NCI-H460 (cell line): Measurements from ENCODE around the gene MTERF4. TPM values are rescaled to one million over a fixed set of nuclear protein-coding genes. Genes with fewer than 3 reads are reported as not detected.

Source experiments
- DNase-seq: peaks from one replicate; pipeline ENCODE4 v3.0.0-alpha.2; 2016; ENCODE audit warnings: low read depth; ENCODE audit errors: extremely low read depth
- total RNA-seq: library from RNA; depleted of rRNA; stranded (reverse); fragments of >200 nt; shearing (Covaris generic); gene quantifications from 2 replicates; pipeline ENCODE4 v1.2.3, GENCODE V29; 2014

The MTERF4 gene
- total RNA-seq, 1 experiment from 2014 or later, result 36.9 TPM

DNA sequence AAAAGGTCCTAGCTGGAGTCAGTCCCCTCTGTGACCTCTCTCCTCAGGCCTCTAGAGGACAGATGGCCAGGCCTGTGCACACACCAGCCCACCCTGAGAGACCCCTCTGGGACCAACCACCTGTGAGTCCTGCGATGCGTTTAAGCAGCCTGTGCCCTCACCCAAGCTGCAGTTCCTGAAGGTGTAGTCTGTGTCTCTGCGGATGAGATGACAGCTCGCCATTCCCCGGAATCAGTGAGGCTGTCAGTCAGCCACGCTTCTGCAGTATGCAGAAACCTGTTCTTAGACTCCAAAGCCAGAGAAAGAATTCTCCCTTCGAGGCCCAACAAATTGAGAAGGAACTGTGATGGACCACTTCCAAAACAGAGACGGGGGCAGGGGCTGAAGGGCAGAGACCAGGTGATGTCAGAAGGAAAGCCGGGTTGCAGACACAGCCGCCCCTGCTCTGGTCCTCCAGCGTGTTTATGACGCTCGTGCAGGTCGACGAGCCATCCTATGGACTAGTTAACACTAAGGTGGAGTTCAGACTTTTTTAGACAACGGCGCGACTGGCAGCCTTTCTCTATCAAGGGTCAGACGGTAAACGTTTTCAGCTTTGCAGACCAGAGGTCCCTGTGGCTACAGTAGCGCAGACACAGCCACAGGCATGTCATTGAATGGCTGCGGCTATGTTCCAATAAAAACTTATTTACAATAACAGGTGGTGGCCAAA, 10.2 kb downstream of the MTERF4 start:
- DNase-seq, result no peak

DNA sequence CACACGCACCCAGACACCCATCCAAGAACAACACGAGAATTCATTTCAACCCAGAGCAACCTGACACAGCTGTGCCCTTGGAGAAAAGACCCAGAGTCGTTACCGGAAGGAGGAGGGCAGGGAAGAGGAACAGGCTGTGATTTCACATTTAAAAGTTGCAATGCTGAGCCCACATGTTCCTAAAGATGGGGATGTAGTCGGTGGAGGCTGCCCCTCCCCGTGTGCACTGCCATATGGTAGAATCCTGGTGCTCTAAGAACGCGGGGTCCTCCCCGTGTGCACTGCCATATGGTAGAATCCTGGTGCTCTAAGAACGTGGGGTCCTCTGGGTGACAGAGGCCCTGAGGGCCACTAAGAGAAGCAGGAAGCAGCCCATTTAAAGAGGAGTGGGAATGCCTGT, 10.9 kb downstream of the MTERF4 start:
- DNase-seq, result no peak

DNA sequence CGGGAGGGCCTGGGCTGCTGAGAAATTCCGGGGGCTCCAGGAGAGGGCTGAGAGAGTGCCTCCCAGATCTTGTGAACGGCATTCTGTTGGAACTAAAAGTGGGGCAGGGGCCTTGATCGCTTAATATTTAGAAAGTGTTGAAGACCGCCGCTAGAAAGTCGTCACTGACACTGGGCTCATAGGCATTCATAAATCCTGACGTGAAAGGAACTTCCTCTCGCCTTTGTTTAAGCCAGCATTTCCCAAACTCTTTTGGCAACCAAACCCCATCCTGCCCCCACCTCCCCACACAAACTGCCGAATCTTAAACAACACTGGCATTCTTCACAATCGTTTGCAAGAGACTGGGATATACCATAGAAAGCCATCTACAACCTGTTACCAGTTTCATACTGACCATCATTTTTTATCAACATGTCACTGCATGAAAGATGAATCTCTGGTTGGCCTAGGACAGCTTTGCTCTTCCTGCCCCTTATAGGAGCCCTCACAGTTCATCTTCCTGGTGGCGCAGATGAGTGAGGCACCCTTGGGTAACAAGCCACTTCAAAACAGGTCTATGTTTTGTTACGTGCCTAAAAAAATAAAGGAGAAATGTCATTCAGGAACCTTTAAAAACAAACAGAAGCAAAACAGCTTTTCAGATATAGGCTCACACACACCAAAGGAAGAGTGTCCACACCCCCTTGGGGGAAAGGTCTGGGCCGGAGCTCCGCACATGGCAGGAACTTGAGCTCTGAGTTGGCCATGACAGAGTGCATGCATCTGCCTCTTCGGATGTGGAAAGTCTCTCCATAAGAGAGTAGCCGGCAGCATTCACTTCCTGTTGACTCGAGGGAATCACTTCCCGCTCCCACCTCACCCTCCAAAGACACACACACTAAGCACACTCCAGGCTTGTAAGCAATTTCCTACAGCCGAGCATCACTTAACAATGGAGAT, 13.0 kb downstream of the MTERF4 start:
- DNase-seq, result no peak

DNA sequence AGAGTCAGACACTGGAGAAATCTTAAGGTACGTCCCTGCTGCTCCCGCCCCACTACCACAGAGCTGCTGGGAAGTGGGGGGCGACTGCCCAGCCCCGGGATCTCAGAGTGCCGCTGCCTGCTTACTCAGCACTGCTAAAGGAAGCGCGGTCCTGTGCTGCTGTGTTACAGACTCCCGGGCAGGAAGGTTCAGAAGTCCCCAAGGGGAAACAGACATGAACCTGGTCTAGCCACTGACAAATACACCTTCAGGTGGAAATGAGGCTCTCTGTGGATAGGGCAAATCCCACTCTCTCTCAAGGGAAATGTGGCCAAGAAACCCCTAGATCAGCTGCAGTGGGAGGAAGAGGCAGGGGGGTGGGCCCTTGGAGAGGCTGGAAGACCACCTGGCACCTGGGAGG, 13.7 kb downstream of the MTERF4 start:
- no peak for DNase-seq

DNA sequence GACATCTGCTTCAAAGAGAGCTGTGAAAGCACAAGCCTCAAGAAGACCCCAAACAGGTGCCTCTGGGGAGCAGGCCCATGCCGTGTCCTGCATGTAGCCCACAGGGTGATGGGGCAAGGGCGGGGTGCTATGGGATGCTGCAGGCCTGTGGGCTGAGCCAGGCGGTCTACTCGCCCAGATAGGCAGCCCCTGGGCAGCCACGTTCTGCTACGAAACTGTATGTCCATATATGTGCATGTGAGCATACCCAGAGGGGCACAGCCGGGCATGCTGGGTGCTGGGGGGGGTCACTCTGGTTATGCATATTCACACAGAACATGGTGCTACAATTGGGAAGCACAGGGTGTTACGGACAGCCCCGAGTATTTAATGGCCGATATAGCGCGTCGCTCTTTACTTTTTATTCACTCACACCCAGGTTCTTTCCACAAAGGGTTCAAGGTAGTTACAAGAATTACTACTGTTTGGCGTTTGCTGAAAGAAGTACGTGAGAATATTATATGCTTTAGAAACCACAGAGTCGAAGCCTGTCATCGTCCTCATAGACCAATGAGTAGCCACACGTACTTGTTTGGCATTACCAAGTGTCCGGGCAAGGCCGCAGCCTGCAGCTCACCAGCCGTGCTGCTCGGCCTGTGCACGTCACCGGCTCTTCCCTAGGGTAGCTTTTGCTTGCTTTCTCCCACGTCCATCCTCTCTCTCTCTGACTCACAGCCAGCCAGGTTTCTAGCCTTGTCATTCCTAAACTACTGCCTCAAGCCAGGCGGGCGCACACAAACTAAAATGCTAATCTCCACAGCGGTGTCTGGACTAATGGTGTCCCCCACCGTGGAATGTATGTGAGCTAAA, 14.4 kb downstream of the MTERF4 start:
- DNase-seq, result no peak

DNA sequence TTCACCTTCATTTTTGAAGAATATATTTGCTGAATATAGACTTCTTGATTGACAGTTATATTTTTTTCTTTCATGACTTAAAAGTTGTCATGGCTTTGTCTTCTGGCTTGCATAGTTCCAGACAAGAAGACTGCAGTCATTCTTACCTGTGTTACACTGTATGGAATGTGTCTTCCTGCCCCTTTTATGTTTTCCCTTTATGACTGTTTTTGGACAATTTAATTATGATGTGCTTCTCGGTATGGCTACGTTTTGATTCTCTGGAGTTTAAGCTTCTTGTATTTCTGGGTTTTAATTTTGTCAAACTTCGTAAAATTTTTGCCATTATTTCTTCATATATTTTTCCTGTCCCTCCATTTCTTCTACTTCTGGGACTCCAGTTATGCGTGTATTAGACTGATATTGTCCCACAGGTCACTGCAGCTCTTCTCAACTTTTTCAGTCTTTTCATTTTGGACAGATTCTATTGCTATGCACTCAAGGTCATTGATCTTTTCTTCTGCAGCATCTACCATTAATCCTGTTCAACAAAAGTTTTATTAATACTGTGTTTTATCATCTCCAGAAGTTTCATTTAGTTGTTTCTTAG, 17.1 kb downstream of the MTERF4 start:
- no peak for DNase-seq

DNA sequence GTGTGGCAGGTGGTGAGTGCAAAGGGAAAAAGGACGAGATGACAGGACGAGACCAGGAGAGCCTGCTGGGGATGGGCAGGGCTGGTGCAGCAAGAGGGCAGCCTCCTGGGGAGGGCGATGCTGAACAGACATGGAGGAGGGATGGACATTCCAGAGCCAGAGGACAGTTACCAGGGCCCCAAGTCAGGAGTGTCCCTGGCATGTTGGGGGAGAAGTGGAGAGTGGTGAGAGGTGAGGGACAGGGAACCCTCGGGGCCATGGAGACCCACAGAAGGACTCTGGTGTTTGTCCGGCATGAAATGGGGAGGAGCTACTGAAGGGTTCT, 19.0 kb downstream of the MTERF4 start:
- no peak for DNase-seq

DNA sequence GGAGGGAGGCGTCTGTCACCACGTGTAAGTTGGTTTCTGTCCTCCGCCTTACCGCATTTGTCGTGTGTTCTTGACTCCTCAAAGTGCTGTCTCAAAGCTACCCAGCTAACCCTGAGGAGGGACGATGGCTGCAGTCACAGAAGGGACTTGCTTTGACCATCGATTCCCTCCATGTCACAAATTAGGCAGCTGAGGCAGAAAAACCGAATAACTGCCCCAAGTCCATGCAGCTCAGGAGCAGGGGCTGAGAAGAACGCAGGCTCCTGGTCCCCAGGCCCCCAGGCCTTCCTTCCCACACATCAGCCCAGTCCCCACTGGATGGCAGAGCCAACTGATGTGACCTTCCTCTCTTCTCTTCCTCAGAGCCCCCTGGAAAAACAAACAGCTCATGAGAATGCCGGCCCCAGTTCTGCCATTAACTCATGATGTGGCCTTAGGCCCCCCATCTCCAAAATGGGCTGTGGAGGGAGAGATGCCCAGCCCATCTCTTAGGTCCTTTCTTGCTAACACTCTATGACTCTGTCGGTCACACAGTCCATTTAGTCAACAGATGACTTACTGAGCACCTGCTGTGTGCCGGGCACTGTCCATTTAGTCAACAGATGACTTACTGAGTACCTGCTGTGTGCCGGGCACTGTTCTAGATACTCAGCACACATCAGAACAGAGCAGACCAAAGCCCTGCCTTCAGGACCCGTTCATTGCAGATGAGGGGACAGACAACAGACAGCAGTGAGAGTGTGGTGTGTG, 19.6 kb downstream of the MTERF4 start:
- DNase-seq, result no peak

DNA sequence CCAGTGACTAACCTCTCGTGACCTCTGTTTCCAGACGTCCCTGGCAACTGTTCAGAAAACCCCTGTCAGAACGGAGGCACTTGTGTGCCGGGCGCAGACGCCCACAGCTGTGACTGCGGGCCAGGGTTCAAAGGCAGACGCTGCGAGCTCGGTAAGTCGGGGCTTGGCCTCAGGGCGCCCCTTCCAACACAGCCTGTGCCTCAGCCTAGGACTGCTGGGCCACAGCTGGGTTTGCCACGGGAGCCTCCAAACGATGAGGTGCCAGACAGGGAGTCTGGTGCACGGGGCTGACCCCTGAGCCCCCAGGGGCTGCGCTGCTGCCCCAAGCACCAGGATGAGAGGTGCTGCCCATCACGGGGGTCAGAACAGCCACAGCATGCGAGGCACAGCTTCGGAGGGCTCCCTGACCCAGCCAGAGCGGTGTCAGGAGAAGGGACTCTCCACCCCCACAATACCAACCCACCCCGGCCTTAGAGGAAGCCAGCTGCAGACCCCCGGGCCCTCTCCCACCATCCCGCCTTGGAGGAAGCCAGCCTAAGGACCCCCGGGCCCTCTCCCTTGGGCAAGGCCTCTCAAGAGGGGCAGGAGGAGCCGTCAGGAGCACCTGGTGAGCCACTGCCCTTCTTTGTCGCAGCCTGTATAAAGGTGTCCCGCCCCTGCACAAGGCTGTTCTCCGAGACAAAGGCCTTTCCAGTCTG, 20.3 kb downstream of the MTERF4 start:
- DNase-seq, result no peak

DNA sequence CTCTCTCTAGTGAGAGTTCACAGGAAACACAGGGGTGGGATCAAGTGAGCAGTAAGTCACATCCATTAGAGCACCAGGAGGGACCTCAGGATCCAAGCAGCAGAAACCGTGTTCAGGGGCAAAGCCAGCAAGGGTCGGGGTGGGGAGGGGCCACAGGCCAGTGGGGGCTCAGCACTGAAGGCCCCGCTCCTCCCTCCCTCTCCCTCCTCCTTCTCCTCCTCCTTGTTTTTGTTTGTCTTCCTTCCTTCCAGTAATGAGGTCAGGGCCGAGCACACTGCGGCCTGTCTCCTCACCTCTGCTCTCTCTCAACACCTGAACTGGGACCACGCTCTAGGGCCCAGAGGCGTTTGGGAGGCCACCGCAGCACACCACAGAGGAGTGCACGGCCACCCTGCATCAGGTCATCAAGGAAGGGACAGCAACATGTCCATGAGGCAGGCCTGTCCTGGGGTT, 20.9 kb downstream of the MTERF4 start:
- no peak for DNase-seq

DNA sequence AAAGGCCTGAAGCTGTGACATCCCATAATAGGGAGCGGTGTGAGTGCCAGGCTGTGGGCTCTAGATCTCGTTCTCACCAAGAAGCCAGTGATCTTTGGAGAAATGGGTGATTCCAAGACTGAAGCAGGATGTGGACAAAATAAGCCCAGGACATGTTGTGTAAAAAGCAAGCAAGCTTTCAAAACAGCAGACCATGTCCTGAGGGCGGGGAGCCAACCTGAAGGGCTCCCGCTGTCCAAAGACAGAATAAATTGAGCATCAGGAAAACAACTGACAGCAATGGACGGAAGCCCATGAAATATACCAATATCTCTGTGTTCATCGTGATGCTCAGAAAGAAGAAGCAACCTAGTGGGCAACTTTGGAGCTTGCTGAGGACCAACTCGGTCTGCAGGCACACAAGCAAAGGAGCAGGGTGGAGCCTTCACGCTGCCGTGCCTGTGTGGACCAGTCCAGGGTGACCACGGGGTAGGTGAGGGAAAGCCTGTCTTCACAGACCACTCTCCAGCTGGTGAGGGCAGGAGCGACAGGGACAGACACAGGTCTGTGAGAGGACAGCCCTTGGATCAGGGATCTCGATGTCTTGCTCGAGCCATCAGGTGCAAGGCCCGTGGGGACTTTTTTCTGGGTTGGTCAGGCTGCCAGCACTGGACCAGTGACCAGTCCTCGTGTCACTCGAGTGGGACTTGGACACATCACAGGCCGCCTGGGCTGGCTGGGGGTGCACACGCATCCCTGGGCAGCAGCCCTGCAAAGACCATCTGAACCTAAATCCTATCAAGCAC, 21.5 kb downstream of the MTERF4 start:
- no peak for DNase-seq

DNA sequence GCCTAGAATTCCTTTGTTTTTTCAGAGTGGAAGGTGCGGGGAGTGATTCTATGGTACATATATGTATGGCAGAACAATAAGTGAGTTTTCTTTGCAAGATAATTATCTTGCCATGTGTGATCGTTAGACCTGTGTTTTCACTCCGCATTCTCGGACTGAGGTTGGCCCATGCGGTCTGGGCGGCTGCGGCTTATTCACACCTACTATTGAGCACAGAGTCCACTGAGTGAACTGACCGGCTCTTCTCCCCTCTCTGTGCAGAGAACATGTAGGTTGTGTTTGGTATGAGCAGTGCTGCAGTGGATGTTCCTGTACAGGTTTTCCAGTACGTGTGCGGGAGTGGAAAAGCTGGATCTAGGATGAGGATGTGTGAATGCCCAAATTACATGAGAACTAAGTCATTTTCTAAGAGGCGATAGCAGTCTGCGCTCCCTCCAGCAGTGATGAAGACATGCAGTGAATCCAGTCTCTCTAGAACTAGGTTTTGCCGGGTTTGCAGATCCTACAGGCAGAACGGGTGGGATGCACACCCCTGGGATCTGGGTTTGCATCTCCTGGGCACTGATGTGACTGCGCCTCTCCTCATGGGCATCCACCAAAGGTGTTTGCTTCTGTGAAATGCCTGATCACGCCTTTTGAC, 27.1 kb downstream of the MTERF4 start:
- DNase-seq, result no peak

DNA sequence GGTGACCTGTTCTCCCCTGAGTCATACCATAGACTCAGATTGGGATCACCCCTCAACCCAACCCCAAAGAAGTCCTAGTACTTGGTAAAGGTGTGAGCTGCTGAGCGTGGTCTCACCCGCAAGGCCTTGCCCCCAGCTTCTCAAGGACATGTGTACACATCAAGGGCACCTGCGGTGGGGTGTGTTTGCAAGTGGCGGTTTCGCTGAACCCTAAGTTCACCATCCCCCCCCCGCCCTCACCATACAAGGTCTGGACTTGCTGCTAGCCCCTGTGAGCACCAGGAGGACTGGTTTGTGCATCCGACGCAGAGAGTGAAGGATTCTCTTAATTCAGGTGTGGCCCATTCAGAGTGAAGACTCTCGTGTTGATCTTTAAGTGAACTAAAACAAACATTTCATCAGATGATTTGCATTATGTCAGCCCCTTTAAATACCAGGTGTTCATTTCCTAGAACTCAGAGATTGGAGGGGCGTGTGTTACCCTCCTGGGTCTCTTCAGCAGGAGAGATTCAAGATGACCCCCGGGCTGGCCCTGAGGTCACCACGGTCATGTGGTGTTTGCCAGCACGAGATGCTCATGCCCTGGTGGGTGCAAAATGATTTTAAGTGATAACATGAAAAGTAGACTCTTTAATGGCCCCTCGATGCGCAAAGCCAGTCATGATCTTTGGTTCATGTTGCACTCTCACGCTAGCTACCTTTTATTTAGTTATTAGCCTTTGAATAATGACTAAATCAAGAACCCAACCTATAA, 27.8 kb downstream of the MTERF4 start:
- DNase-seq, result no peak

DNA sequence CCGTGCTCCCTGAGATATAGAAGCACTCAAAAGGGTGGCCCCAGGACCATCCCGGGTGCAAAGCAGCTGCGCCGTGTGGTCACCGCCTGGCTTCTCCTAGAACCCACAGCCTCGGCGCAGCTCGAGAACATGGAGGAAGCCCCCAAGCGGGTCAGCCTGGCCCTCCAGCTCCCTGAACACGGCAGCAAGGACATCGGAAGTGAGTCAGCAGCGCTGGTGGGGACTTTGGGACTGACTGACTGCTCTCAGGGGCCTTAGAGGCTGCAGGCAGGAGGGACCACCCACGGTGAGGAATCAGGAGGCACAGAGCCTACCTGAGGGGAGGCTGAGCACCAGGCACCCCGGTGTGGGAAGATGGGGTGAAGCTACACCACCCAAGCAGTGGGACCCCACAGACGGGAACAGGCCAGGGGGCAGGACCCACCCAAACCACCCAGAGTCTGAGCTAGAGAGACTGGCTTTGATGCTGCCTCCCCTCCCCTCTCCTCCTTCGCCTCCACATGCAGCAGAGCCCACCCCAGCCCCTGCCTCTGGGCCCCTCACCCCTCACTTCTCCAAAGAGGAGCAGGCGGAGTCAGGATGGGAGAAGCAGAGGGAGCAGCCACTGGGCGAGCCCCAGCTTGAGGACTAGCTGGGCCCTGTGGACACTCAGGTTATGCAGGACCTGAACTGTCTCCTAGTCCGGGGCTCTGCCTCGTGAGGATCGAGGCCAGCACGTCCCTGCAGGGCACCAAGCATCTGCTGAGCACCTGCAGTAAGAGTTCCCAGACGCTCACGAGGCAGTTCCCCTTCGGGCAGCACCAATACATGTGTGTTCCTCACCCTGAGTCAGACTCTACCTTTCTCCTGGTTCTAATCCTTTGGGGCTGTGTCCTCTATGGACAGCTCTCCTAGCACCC, 28.7 kb downstream of the MTERF4 start:
- DNase-seq, result no peak

DNA sequence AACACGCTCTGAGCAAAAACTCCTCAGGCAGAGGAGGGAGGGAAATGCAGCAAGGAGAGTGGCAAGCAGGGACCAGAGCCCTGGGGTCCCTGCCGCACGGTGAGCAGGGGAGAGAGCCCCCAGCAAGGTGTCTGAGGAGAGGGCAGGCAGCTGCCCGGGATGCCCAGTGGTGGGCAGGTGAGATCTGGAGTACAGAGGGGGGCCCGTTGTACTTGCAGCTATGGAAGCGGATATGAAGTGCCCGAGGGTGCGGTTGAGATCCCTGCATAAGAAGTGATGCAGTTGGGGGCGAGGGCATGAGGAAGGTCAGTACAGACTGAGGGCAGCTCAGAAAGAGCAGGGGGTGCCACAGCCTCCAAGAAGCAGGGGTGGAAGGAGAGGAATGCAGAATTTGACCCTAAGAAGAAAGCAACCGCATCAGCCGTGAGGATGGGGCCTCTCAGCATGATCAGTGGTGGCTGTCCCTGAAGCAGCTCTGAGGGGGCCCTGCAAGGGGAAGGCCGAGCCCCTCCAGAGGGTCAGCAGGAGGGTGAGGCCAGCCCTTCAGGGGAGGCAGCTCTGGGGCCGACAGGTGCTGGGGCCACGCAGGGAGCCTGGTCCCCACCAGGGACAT, 29.4 kb downstream of the MTERF4 start:
- no peak for DNase-seq

DNA sequence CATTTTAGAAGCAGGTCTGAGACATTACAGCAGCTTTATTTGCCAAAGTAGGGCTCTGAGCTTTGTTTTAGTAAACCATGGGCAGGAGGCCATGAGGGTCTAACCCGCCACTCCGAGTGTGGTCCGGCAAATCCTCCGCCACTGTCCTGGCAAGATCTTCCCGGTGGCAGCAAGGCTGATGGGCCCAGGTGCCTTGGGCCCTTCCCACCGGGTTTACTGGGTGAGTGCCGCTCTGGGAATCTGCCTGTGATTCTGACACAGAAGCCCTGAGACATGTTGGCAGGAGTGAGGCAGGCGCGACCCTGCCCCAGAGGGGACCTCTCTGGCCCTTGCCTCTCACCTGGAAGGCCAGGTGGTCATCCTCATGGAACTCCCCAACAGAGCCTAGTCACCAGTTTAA, 29.9 kb downstream of the MTERF4 start:
- DNase-seq, result no peak
